GM12878 (cell line): ENCODE measurements around the gene POLR3K. TPM values are rescaled to one million over a fixed set of nuclear protein-coding genes. Genes with fewer than 3 reads are reported as not detected.

ENCODE experiments used
- ATAC-seq: fragments of 200-7000 bp; cut with Tn5 transposase; 3 replicates; pipeline ENCODE4 v1.9.1; 2020; ENCODE audit warnings: mild to moderate bottlenecking, moderate library complexity
- BruUV-seq: library from RNA; stranded (reverse); fragments of 400-500 nt; replicated peaks from 2 replicates; lab custom pipeline; 2021; lab: Mats Ljungman, UMichigan
- CTCF ChIA-PET: fragments of 300-600 bp; sonication (Branson Sonifier 250); formaldehyde crosslinking; extraction: SDS; loops from one replicate; lab custom pipeline; 2021; ENCODE audit warnings: inconsistent platforms; lab: Yijun Ruan, JAX
- POLR2A ChIA-PET: fragments of 350-600 bp; formaldehyde crosslinking; extraction: SDS; loops from one replicate; lab custom pipeline; 2021; ENCODE audit warnings: inconsistent platforms; lab: Charles Lee
- RAD21 ChIA-PET: fragments of 300-600 bp; sonication (Branson Sonifier 250); formaldehyde crosslinking; loops from one replicate; lab custom pipeline; 2023; ENCODE audit warnings: antibody characterized with exemption; ENCODE audit not compliant: unreplicated experiment; lab: Charles Lee
- SMC1A ChIA-PET: fragments of 300-600 bp; sonication (Branson Sonifier 250); formaldehyde crosslinking; loops from one replicate; lab custom pipeline; 2023; ENCODE audit not compliant: unreplicated experiment, uncharacterized antibody; lab: Charles Lee
- DNase-seq: peaks from one replicate; pipeline ENCODE4 v3.0.0-alpha.2; 2011; ENCODE audit warnings: low read depth, low spot score
- FAIRE-seq: peaks from 3 replicates; lab custom pipeline; 2011; peaks lifted over from hg19 to GRCh38; lab: Jason Lieb, UNC
- H2AFZ ChIP-seq: 2 replicates; pipeline ENCODE4 v1.6.0; 2011; ENCODE audit warnings: low read depth, low read length, control low read depth; ENCODE audit not compliant: control insufficient read depth
- H3K27ac ChIP-seq: 2 replicates; pipeline ENCODE4 v1.5.1; 2011; ENCODE audit warnings: control low read depth; ENCODE audit not compliant: control insufficient read depth, insufficient read depth
- H3K27me3 ChIP-seq, 2 experiments: replicated peaks in 1 of 2; 2 replicates each; pipeline versions ENCODE4 v1.6.0 to v1.6.1; 2011; ENCODE audit warnings: low read length in 1 of 2; ENCODE audit not compliant: control insufficient read depth in 2 of 2, insufficient read depth in 2 of 2
- H3K36me3 ChIP-seq, 2 experiments: 2 replicates each; pipeline ENCODE4 v1.5.1; 2011; ENCODE audit warnings: low read length in 1 of 2; ENCODE audit not compliant: control insufficient read depth in 2 of 2, insufficient read depth in 2 of 2
- H3K4me1 ChIP-seq: 2 replicates; pipeline ENCODE4 v1.6.1; 2011; ENCODE audit warnings: mild to moderate bottlenecking, low read length, moderate library complexity, mixed read lengths; ENCODE audit not compliant: control insufficient read depth, insufficient read depth
- H3K4me2 ChIP-seq: 2 replicates; pipeline ENCODE4 v1.6.0; 2011; ENCODE audit warnings: control low read depth; ENCODE audit not compliant: control insufficient read depth, insufficient read depth
- H3K4me3 ChIP-seq: fragments of 200-600 bp; sonication (generic); 2 replicates; pipeline ENCODE4 v1.5.1; 2016
- H3K79me2 ChIP-seq: 2 replicates; pipeline ENCODE4 v1.6.0; 2011; ENCODE audit warnings: low read length; ENCODE audit not compliant: control insufficient read depth, insufficient read depth
- H3K9ac ChIP-seq: 2 replicates; pipeline ENCODE4 v1.8.0; 2011; ENCODE audit warnings: low read length, control low read depth, mixed read lengths; ENCODE audit not compliant: control insufficient read depth, insufficient read depth
- H3K9me3 ChIP-seq: replicated peaks from 3 replicates; pipeline ENCODE4 v1.5.1; 2011; ENCODE audit warnings: mild to moderate bottlenecking, low read length; ENCODE audit not compliant: control insufficient read depth, insufficient read depth
- H4K20me1 ChIP-seq: 2 replicates; pipeline ENCODE4 v1.6.0; 2011; ENCODE audit not compliant: control insufficient read depth, insufficient read depth
- CBX3 ChIP-seq: fragments of 200-600 bp; sonication (generic); IDR thresholded peaks from 2 replicates; pipeline ENCODE4 v1.6.1; 2016; ENCODE audit warnings: low read depth, borderline replicate concordance
- CHD1 ChIP-seq: IDR thresholded peaks from 2 replicates; pipeline ENCODE4 v1.6.1; 2012; ENCODE audit warnings: low read depth, low read length, improper control_type of control experiment
- KDM1A ChIP-seq: fragments of 200-600 bp; sonication (generic); IDR thresholded peaks from 2 replicates; pipeline ENCODE4 v1.6.1; 2016; ENCODE audit warnings: borderline replicate concordance
- RAD21 ChIP-seq: IDR thresholded peaks from 2 replicates; pipeline ENCODE4 v1.6.1; 2011; ENCODE audit warnings: mild to moderate bottlenecking, low read depth, low read length, moderate library complexity; ENCODE audit not compliant: insufficient read depth
- STAT3 ChIP-seq: IDR thresholded peaks from 2 replicates; pipeline ENCODE4 v1.6.1; 2011; ENCODE audit warnings: low read depth, low read length, improper control_type of control experiment
- ZBTB40 ChIP-seq: fragments of 450-650 bp; IDR thresholded peaks from 2 replicates; pipeline ENCODE4 v1.6.1; 2016; ENCODE audit warnings: mild to moderate bottlenecking, moderate library complexity, borderline replicate concordance
- WGBS: methylation state at CpG from one replicate; pipeline ENCODE4 v1.1.6; 2016; ENCODE audit warnings: low lambda C conversion rate; ENCODE audit not compliant: insufficient replicate concordance, insufficient coverage; ENCODE audit errors: missing lambda C conversion rate; 5-methylcytosine and 5-hydroxymethylcytosine counted together
- in situ Hi-C: fragments of 300-500 bp; cut with MboI; formaldehyde crosslinking; loops from 9 replicates; pipeline ENCODE4 v1.14.3; 2018; ENCODE audit warnings: mixed read lengths
- intact Hi-C: fragments of 100-400 bp; cut with micrococcal nuclease; formaldehyde crosslinking; loops from one replicate; pipeline ENCODE4 v1.14.2; 2022; ENCODE audit not compliant: unreplicated experiment
- polyA plus RNA-seq, 11 experiments: library from polyadenylated mRNA; depleted of rRNA in 4 of 11; unstranded in 6 of 11; stranded (reverse) in 5 of 11; fragments of >200 nt; fragmentation: Nextera tagmentation in 4 of 11; fragmentation: Illumina TruSeq in 1 of 11; extraction: Ambion mirVana in 4 of 11; extraction: Trizol in 1 of 11; gene quantifications; 1 replicate in 1 of 11; 2 replicates in 10 of 11; pipeline versions ENCODE4 v1.2.1 to v1.2.3, GENCODE V29; 2011 to 2016; ENCODE audit warnings: inconsistent platforms in 2 of 11, missing spikeins in 2 of 11, low read depth in 1 of 11
- total RNA-seq, 4 experiments: library from RNA; depleted of rRNA in 3 of 4; stranded (reverse); fragments of >200 nt in 3 of 4; fragmentation: Illumina TruSeq in 1 of 4; extraction: Trizol in 1 of 4; gene quantifications; 2 replicates each; pipeline versions ENCODE4 v1.2.1 to v1.2.3, GENCODE V29; 2013 to 2021
- TF ChIP-seq, protein P1 (sequence below): fragments of 450-650 bp; IDR thresholded peaks from 2 replicates; pipeline ENCODE4 v1.6.1; 2017; ENCODE audit warnings: mild to moderate bottlenecking, moderate library complexity
- TF ChIP-seq, protein P2 (sequence below), 3 experiments: IDR thresholded peaks in 2 of 3; conservative IDR thresholded peaks in 1 of 3; 2 replicates each; pipeline ENCODE4 v1.5.1; 2011; ENCODE audit warnings: low read depth in 3 of 3, low read length in 3 of 3, mild to moderate bottlenecking in 3 of 3, control low read depth in 2 of 3, moderate library complexity in 2 of 3, inconsistent platforms in 1 of 3, mixed read lengths in 1 of 3; ENCODE audit not compliant: control insufficient read depth in 2 of 3, insufficient read depth in 1 of 3; ENCODE audit errors: extremely low read depth in 1 of 3
- TF ChIP-seq, protein P3 (sequence below): fragments of 150-350 bp; IDR thresholded peaks from 2 replicates; pipeline ENCODE4 v1.6.1; 2014; ENCODE audit warnings: mild to moderate bottlenecking, low read depth, low read length

POLR3K gene
- total and polyA plus RNA-seq, 10 of the 15 experiments (the other 5 are each of a cell fraction or from before 2014, with no cell fraction given): 25.3 to 222 (median 64.0) TPM

- FAIRE-seq: no peak
- ATAC-seq: no peak
- Histone ChIP-seq H3K9me3 (no peaks in the 10 kb centered on the region), H3K79me2 (no peaks in the 10 kb centered on the region), H3K4me2 (no peak overlapping the region), H2AFZ (no peak overlapping the region), H3K4me1 (no peaks in the 10 kb centered on the region), H3K27ac (no peak overlapping the region), H3K9ac (no peak overlapping the region), H3K4me3 (no peak overlapping the region), H3K27me3 (peaks cover 0 to 4% of the 10 kb centered on the region in 2 experiments; a peak in 3 of 4 replicates), H3K36me3 (no peaks in the 10 kb centered on the region), H4K20me1 (no peaks in the 10 kb centered on the region)
- WGBS: 31% methylated on average over 13 of the region's 13 CpGs
- no TSS peak for BruUV-seq
- in situ Hi-C loops (no loop called here), intact Hi-C loops (no loop called here)
- RAD21 ChIA-PET: interaction anchor here (1.0 to 6.5 kb wide), 10 partner anchors 9 to 295 kb away, joined by 3 to 132 read pairs (median 6); partner anchors contain the start of genes POLR3K and SNRNP25
- no peak for DNase-seq
- POLR2A ChIA-PET: interaction anchor here (0.6 to 2.7 kb wide), 4 partner anchors 17 to 40 kb away, joined by 3 to 18 read pairs (median 4); no protein-coding TSS in a partner anchor
- CTCF ChIA-PET: interaction anchor here (0.8 to 14.2 kb wide), 17 partner anchors 8 to 296 kb away, joined by 3 to 319 read pairs (median 7); partner anchors contain the start of genes MPG, POLR3K and SNRNP25
- SMC1A ChIA-PET: interaction anchor here (0.6 to 6.4 kb wide), 13 partner anchors 11 to 173 kb away, joined by 3 to 77 read pairs (median 5); partner anchors contain the start of gene MPG
- no peak for TF ChIP-seq STAT3
- no peak for TF ChIP-seq CHD1
- no peak for TF ChIP-seq KDM1A
- TF ChIP-seq, protein P1, sequence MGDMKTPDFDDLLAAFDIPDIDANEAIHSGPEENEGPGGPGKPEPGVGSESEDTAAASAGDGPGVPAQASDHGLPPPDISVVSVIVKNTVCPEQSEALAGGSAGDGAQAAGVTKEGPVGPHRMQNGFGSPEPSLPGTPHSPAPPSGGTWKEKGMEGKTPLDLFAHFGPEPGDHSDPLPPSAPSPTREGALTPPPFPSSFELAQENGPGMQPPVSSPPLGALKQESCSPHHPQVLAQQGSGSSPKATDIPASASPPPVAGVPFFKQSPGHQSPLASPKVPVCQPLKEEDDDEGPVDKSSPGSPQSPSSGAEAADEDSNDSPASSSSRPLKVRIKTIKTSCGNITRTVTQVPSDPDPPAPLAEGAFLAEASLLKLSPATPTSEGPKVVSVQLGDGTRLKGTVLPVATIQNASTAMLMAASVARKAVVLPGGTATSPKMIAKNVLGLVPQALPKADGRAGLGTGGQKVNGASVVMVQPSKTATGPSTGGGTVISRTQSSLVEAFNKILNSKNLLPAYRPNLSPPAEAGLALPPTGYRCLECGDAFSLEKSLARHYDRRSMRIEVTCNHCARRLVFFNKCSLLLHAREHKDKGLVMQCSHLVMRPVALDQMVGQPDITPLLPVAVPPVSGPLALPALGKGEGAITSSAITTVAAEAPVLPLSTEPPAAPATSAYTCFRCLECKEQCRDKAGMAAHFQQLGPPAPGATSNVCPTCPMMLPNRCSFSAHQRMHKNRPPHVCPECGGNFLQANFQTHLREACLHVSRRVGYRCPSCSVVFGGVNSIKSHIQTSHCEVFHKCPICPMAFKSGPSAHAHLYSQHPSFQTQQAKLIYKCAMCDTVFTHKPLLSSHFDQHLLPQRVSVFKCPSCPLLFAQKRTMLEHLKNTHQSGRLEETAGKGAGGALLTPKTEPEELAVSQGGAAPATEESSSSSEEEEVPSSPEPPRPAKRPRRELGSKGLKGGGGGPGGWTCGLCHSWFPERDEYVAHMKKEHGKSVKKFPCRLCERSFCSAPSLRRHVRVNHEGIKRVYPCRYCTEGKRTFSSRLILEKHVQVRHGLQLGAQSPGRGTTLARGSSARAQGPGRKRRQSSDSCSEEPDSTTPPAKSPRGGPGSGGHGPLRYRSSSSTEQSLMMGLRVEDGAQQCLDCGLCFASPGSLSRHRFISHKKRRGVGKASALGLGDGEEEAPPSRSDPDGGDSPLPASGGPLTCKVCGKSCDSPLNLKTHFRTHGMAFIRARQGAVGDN: no peak
- TF ChIP-seq ZBTB40: no peak
- TF ChIP-seq, protein P2, sequence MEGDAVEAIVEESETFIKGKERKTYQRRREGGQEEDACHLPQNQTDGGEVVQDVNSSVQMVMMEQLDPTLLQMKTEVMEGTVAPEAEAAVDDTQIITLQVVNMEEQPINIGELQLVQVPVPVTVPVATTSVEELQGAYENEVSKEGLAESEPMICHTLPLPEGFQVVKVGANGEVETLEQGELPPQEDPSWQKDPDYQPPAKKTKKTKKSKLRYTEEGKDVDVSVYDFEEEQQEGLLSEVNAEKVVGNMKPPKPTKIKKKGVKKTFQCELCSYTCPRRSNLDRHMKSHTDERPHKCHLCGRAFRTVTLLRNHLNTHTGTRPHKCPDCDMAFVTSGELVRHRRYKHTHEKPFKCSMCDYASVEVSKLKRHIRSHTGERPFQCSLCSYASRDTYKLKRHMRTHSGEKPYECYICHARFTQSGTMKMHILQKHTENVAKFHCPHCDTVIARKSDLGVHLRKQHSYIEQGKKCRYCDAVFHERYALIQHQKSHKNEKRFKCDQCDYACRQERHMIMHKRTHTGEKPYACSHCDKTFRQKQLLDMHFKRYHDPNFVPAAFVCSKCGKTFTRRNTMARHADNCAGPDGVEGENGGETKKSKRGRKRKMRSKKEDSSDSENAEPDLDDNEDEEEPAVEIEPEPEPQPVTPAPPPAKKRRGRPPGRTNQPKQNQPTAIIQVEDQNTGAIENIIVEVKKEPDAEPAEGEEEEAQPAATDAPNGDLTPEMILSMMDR (IDR thresholded peaks at IDR 0.05 in 2 of 3, conservative IDR thresholded peaks at IDR 0.05 in 1 of 3; ENCODE audit: control insufficient read depth in 2 of 3, extremely low read depth in 1 of 3, insufficient read depth in 1 of 3, low read depth in 3 of 3, low read length in 3 of 3): no peak
- TF ChIP-seq, protein P3, sequence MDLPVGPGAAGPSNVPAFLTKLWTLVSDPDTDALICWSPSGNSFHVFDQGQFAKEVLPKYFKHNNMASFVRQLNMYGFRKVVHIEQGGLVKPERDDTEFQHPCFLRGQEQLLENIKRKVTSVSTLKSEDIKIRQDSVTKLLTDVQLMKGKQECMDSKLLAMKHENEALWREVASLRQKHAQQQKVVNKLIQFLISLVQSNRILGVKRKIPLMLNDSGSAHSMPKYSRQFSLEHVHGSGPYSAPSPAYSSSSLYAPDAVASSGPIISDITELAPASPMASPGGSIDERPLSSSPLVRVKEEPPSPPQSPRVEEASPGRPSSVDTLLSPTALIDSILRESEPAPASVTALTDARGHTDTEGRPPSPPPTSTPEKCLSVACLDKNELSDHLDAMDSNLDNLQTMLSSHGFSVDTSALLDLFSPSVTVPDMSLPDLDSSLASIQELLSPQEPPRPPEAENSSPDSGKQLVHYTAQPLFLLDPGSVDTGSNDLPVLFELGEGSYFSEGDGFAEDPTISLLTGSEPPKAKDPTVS: no peak
- no peak for TF ChIP-seq CBX3
- no peak for TF ChIP-seq RAD21
Measured at GRCh38 chr16:66309-67182, 13.1 kb upstream of the POLR3K start.
